ENCODE measurements around the gene VDAC1. TPM values are rescaled to one million over a fixed set of nuclear protein-coding genes. Genes with fewer than 3 reads are reported as not detected.

The VDAC1 gene
- total and polyA plus RNA-seq, 10 of the 15 experiments (the other 5 are each of a cell fraction or from before 2014, with no cell fraction given) = 245 to 488 (median 349) TPM

GRCh38 chr5:133938929-133939328 is 65.8 kb downstream of the VDAC1 start (continued):
- TF ChIP-seq E2F8 (IDR thresholded peaks at IDR 0.05; ENCODE audit: low read depth, partially characterized antibody) = no peak
- TF ChIP-seq MAX (IDR thresholded peaks at IDR 0.05; ENCODE audit: low read depth, low read length) = no peak
- no peak for TF ChIP-seq ZNF384 (IDR thresholded peaks at IDR 0.05; ENCODE audit: borderline replicate concordance, low read depth, low read length)
- peak; percentile 41 for TF ChIP-seq RUNX3 (IDR thresholded peaks at IDR 0.05; ENCODE audit: low read length)
- peak; percentile 27; the same call in 1 of the 2 replicates for TF ChIP-seq FOXM1 (IDR thresholded peaks at IDR 0.05; ENCODE audit: low read depth, low read length)
- no peak for TF ChIP-seq ATF3 (IDR thresholded peaks at IDR 0.05; ENCODE audit: borderline replicate concordance, extremely low read depth, low read depth, low read length)
- TF ChIP-seq SUZ12 (IDR thresholded peaks at IDR 0.05; ENCODE audit: unreplicated experiment) = no peak
- TF ChIP-seq ZNF24 (IDR thresholded peaks at IDR 0.05) = no peak
- TF ChIP-seq TCF3 (IDR thresholded peaks at IDR 0.05; ENCODE audit: borderline replicate concordance, insufficient read depth, low read depth, low read length) = no peak
- no peak for TF ChIP-seq RELA (IDR thresholded peaks at IDR 0.05; ENCODE audit: borderline replicate concordance, partially characterized antibody)
- no peak for TF ChIP-seq SP1 (IDR thresholded peaks at IDR 0.05; ENCODE audit: low read depth, low read length)
- no peak for TF ChIP-seq WRNIP1 (IDR thresholded peaks at IDR 0.05; ENCODE audit: borderline replicate concordance, low read depth, low read length)
- peak in 1 of 2 experiments; percentile 28; a peak in 2 of 4 replicates for TF ChIP-seq IKZF2 (IDR thresholded peaks at IDR 0.05)
